GM19452 (cell line): Measurements from ENCODE around the gene AFF2.

ENCODE experiments used
- ATAC-seq: cut with Tn5 transposase; IDR thresholded peaks from one replicate; pipeline ENCODE4 v1.9.1; 2021; ENCODE audit not compliant: unreplicated experiment

The AFF2 gene

GRCh38 chrX:148979786-148980185, 479.4 kb downstream of the AFF2 start:
- ATAC-seq, result no peak

- ATAC-seq, result no peak
Measured at GRCh38 chrX:148984238-148984637, 483.8 kb downstream of the AFF2 start.

GRCh38 chrX:148991502-148991901, 491.1 kb downstream of the AFF2 start:
- ATAC-seq, result no peak

- no peak for ATAC-seq
Measured at GRCh38 chrX:148995661-148996060, 495.2 kb downstream of the AFF2 start.

- no peak for ATAC-seq
Measured at GRCh38 chrX:149002320-149002719, 501.9 kb downstream of the AFF2 start.

- no peak for ATAC-seq
Measured at GRCh38 chrX:149003863-149004660, 503.6 kb downstream of the AFF2 start.

- ATAC-seq, result no peak
Measured at GRCh38 chrX:149004936-149005335, 504.5 kb downstream of the AFF2 start.

GRCh38 chrX:149006235-149006634, 505.8 kb downstream of the AFF2 start:
- no peak for ATAC-seq

GRCh38 chrX:149007423-149007822, 507.0 kb downstream of the AFF2 start:
- no peak for ATAC-seq

GRCh38 chrX:149010013-149010852, 509.8 kb downstream of the AFF2 start:
- ATAC-seq, result no peak

GRCh38 chrX:149010853-149011224, 510.4 kb downstream of the AFF2 start:
- no peak for ATAC-seq

GRCh38 chrX:149013081-149013480, 512.7 kb downstream of the AFF2 start:
- ATAC-seq, result no peak

GRCh38 chrX:149021159-149021558, 520.7 kb downstream of the AFF2 start:
- ATAC-seq, result no peak

- no peak for ATAC-seq
Measured at GRCh38 chrX:149022485-149022884, 522.1 kb downstream of the AFF2 start.

- ATAC-seq, result no peak
Measured at GRCh38 chrX:149032449-149032848, 532.0 kb downstream of the AFF2 start.

GRCh38 chrX:149036086-149036485, 535.7 kb downstream of the AFF2 start:
- ATAC-seq, result no peak

GRCh38 chrX:149037281-149037870, 537.0 kb downstream of the AFF2 start:
- ATAC-seq, result no peak

- ATAC-seq, result no peak
Measured at GRCh38 chrX:149039057-149039456, 538.6 kb downstream of the AFF2 start.

- ATAC-seq, result no peak
Measured at GRCh38 chrX:149040873-149041535, 540.6 kb downstream of the AFF2 start.

- no peak for ATAC-seq
Measured at GRCh38 chrX:149043401-149043800, 543.0 kb downstream of the AFF2 start.

GRCh38 chrX:149044471-149044870, 544.1 kb downstream of the AFF2 start:
- no peak for ATAC-seq
